B cell (primary cell): ENCODE results near the gene VAV3. TPM values are rescaled to one million over a fixed set of nuclear protein-coding genes. Genes with fewer than 3 reads are reported as not detected.
A peak's percentile ranks its signal among the peaks of the same experiment; 100 is the strongest.

Experiments used
- ATAC-seq: fragments of 200-7000 bp; cut with Tn5 transposase; one replicate; pipeline ENCODE4 v1.10.0; 2021; ENCODE audit warnings: low read depth, mild to moderate bottlenecking, moderate number of reproducible peaks, moderate library complexity
- CTCF ChIA-PET: fragments of 350-600 bp; sonication (Branson Sonifier 250); formaldehyde crosslinking; loops from one replicate; lab custom pipeline; 2021; ENCODE audit warnings: antibody characterized with exemption, inconsistent platforms; lab: Charles Lee
- POLR2A ChIA-PET: fragments of 350-600 bp; sonication (Branson Sonifier 250); formaldehyde crosslinking; loops from one replicate; lab custom pipeline; 2021; ENCODE audit warnings: antibody characterized with exemption; lab: Charles Lee
- DNase-seq: peaks from one replicate; pipeline ENCODE4 v3.0.0; 2013
- H2AFZ ChIP-seq: 2 replicates; pipeline ENCODE4 v1.6.1; 2012; ENCODE audit warnings: mild to moderate bottlenecking, low read depth, low read length; ENCODE audit not compliant: insufficient read depth, poor library complexity, severe bottlenecking
- H3K27ac ChIP-seq, 2 donors: 1 replicate in 1 of 2; 2 replicates in 1 of 2; pipeline ENCODE4 v1.5.1; 2012 to 2013; ENCODE audit warnings: low read length in 2 of 2, mild to moderate bottlenecking in 2 of 2, moderate library complexity in 1 of 2
- H3K27me3 ChIP-seq, 4 experiments: fragments of 200-600 bp in 1 of 4; sonication (generic) in 1 of 4; replicated peaks in 1 of 4; 1 replicate in 2 of 4; 2 replicates in 2 of 4; pipeline versions ENCODE4 v1.6.1 to v1.7.0; 2013 to 2016; ENCODE audit warnings: low read length in 3 of 4, mild to moderate bottlenecking in 2 of 4, mixed read lengths in 1 of 4, moderate library complexity in 1 of 4; ENCODE audit not compliant: insufficient read depth in 4 of 4, control insufficient read depth in 3 of 4; ENCODE audit errors: control extremely low read depth in 1 of 4
- H3K36me3 ChIP-seq, 2 experiments: replicated peaks in 1 of 2; 1 replicate in 1 of 2; 2 replicates in 1 of 2; pipeline versions ENCODE4 v1.6.1 to v1.7.1; 2013; ENCODE audit warnings: low read length in 1 of 2; ENCODE audit not compliant: insufficient read depth in 2 of 2, control insufficient read depth in 1 of 2; ENCODE audit errors: control extremely low read depth in 1 of 2, extremely low read depth in 1 of 2
- H3K4me1 ChIP-seq, 2 donors: fragments of 200-600 bp in 1 of 2; sonication (generic) in 1 of 2; 1 replicate in 1 of 2; 2 replicates in 1 of 2; pipeline versions ENCODE4 v1.5.1 to v1.6.1; 2013 to 2017; ENCODE audit warnings: low read length in 2 of 2; ENCODE audit not compliant: control insufficient read depth in 2 of 2, insufficient read depth in 2 of 2
- H3K4me2 ChIP-seq: replicated peaks from 2 replicates; pipeline ENCODE3; 2012; ENCODE audit warnings: mild to moderate bottlenecking, low read depth, low read length; ENCODE audit not compliant: poor library complexity, severe bottlenecking
- H3K4me3 ChIP-seq, 5 experiments: fragments of 200-600 bp in 1 of 5; sonication (generic) in 1 of 5; 1 replicate in 3 of 5; 2 replicates in 2 of 5; pipeline versions ENCODE4 v1.5.1 to v1.7.0; 2011 to 2016; ENCODE audit warnings: low read length in 4 of 5, mild to moderate bottlenecking in 4 of 5, low read depth in 2 of 5, control low read depth in 1 of 5, moderate library complexity in 1 of 5; ENCODE audit not compliant: insufficient read depth in 1 of 5; ENCODE audit errors: control extremely low read depth in 1 of 5, extremely low read depth in 1 of 5
- H3K79me2 ChIP-seq: fragments of 200-600 bp; sonication (generic); one replicate; pipeline ENCODE4 v1.6.0; 2016; ENCODE audit warnings: low read length; ENCODE audit not compliant: control insufficient read depth, insufficient read depth
- H3K9ac ChIP-seq: fragments of 200-600 bp; sonication (generic); 2 replicates; pipeline ENCODE4 v1.6.1; 2017; ENCODE audit warnings: mild to moderate bottlenecking, low read length, moderate library complexity
- H3K9me3 ChIP-seq, 3 donors: one replicate each; pipeline versions ENCODE4 v1.6.1 to v1.7.1; 2013; ENCODE audit warnings: low read length in 2 of 3; ENCODE audit not compliant: control insufficient read depth in 2 of 3, insufficient read depth in 1 of 3; ENCODE audit errors: control extremely low read depth in 1 of 3
- H4K20me1 ChIP-seq: 2 replicates; pipeline ENCODE4 v1.6.0; 2012; ENCODE audit warnings: mild to moderate bottlenecking, low read length; ENCODE audit not compliant: insufficient read depth, control insufficient read depth, poor library complexity, severe bottlenecking
- H3K27ac Mint-ChIP-seq: one replicate; pipeline ENCODE4 v1.8.0; 2021; ENCODE audit warnings: mixed read lengths
- H3K27me3 Mint-ChIP-seq: one replicate; pipeline ENCODE4 v1.8.0; 2021; ENCODE audit warnings: mixed read lengths
- H3K4me1 Mint-ChIP-seq: one replicate; pipeline ENCODE4 v1.8.0; 2021; ENCODE audit warnings: mixed read lengths
- H3K4me3 Mint-ChIP-seq: one replicate; pipeline ENCODE4 v1.8.0; 2021; ENCODE audit warnings: mixed read lengths
- H3K9me3 Mint-ChIP-seq: one replicate; pipeline ENCODE4 v1.8.0; 2022; ENCODE audit warnings: mixed read lengths; ENCODE audit not compliant: insufficient read depth
- CTCF ChIP-seq: fragments of 200-600 bp; IDR thresholded peaks from one replicate; pipeline ENCODE4 v1.8.0; 2022; ENCODE audit warnings: antibody characterized with exemption, mild to moderate bottlenecking
- EZH2 ChIP-seq: IDR thresholded peaks from 2 replicates; pipeline ENCODE4 v1.6.1; 2012; ENCODE audit warnings: borderline replicate concordance, low read depth, mild to moderate bottlenecking, moderate library complexity, low read length; ENCODE audit not compliant: insufficient read depth, poor library complexity, severe bottlenecking
- WGBS: methylation state at CpG from one replicate; pipeline ENCODE4 v1.1.5; 2013; ENCODE audit warnings: missing lambda C conversion rate; ENCODE audit not compliant: insufficient coverage; 5-methylcytosine and 5-hydroxymethylcytosine counted together
- intact Hi-C: fragments of 100-400 bp; cut with micrococcal nuclease; formaldehyde crosslinking; loops from one replicate; pipeline ENCODE4 v1.10.0; 2022
- polyA plus RNA-seq: library from polyadenylated mRNA; depleted of rRNA; stranded (reverse); fragments of >200 nt; gene quantifications from 2 replicates; pipeline ENCODE4 v1.2.3, GENCODE V29; 2012
- total RNA-seq, 2 donors: library from RNA; stranded (reverse); fragments of 120-200 nt in 1 of 2; gene quantifications; 1 replicate in 1 of 2; 2 replicates in 1 of 2; pipeline versions ENCODE4 v1.2.3 to v1.2.4, GENCODE V29; 2013 to 2022

The VAV3 gene
- total and polyA plus RNA-seq, 2 donors (not counting 1 experiment from before 2014, with no cell fraction given), result 14.8 to 32.5 TPM

- Histone ChIP-seq H3K4me1 (peaks cover 77 to 98% of the 10 kb centered on the region in 2 donors), H3K27me3 (no peaks in the 10 kb centered on the region), H3K9ac (peak overlapping the region; percentile 6), H3K4me3 (peak overlapping the region in 1 of 5 experiments; percentile 30), H3K36me3 (no peaks in the 10 kb centered on the region), H3K27ac (peak overlapping the region; percentile 9 to 73), H4K20me1 (no peaks in the 10 kb centered on the region), H3K79me2 (peaks cover 82% of the 10 kb centered on the region), H3K9me3 (peaks cover 0 to 6% (median 0%) of the 10 kb centered on the region in 3 donors), H3K4me2 (peak overlapping the region; percentile 52), H2AFZ (peak overlapping the region; percentile 45)
- H3K27me3 Mint-ChIP-seq, result no peaks in the 10 kb centered on the region
- intact Hi-C loops, result no loop called here
- no peak for DNase-seq
- H3K9me3 Mint-ChIP-seq, result no peaks in the 10 kb centered on the region
- no peak for ATAC-seq
- ChIA-PET POLR2A (interaction anchor here (0.6 kb wide), 1 partner anchor 12 kb away, joined by 4 read pairs; no protein-coding TSS in a partner anchor), CTCF (interaction anchor here (0.6 to 2.3 kb wide), 5 partner anchors 9 to 294 kb away, joined by 3 to 8 read pairs (median 5); no protein-coding TSS in a partner anchor)
- no peak overlapping the region for H3K4me3 Mint-ChIP-seq
- H3K27ac Mint-ChIP-seq, result peak overlapping the region; percentile 73
- peaks cover 86% of the 10 kb centered on the region for H3K4me1 Mint-ChIP-seq
- TF ChIP-seq EZH2 (no peak), CTCF (no peak)
- 70% methylated on average over 2 of the region's 2 CpGs for WGBS
Observed at GRCh38 chr1:107831921-107832320, 133.1 kb downstream of the VAV3 start.

GRCh38 chr1:107830526-107830925, 134.5 kb downstream of the VAV3 start:
- Mint-ChIP-seq H3K27me3 (no peaks in the 10 kb centered on the region), H3K27ac (peak overlapping the region; percentile 81), H3K4me3 (peak overlapping the region; percentile 10), H3K9me3 (no peaks in the 10 kb centered on the region), H3K4me1 (peaks cover 84% of the 10 kb centered on the region)
- CTCF ChIA-PET, result interaction anchor here (0.7 to 2.2 kb wide), 3 partner anchors 48 to 296 kb away, joined by 3 to 6 read pairs (median 3); no protein-coding TSS in a partner anchor
- TF ChIP-seq CTCF (no peak), EZH2 (no peak)
- intact Hi-C loops, result no loop called here
- Histone ChIP-seq H2AFZ (no peak overlapping the region), H3K4me3 (no peak overlapping the region), H3K27ac (peak overlapping the region; percentile 58 to 82), H3K9me3 (peaks cover 0 to 6% (median 0%) of the 10 kb centered on the region in 3 donors), H4K20me1 (no peaks in the 10 kb centered on the region), H3K9ac (no peak overlapping the region), H3K4me2 (no peak overlapping the region), H3K79me2 (peaks cover 81% of the 10 kb centered on the region), H3K36me3 (no peaks in the 10 kb centered on the region), H3K27me3 (no peaks in the 10 kb centered on the region), H3K4me1 (peaks cover 75 to 97% of the 10 kb centered on the region in 2 donors)
- 100% methylated on average over 1 of the region's 3 CpGs for WGBS
- no peak for DNase-seq
- ATAC-seq, result no peak
- POLR2A ChIA-PET, result no interaction called here
